COLO829 (cell line): Measurements from ENCODE around the gene HLA-A.

Source experiments
- DNase-seq: peaks from one replicate; pipeline ENCODE4 v3.0.0; 2012; ENCODE audit warnings: low spot score

HLA-A gene

GRCh38 chr6:29935273-29935955 lies 6.9 kb upstream of the HLA-A start:
- DNase-seq = no peak

- DNase-seq = no peak
Observed at GRCh38 chr6:29938746-29939508, 3.4 kb upstream of the HLA-A start.

DNA sequence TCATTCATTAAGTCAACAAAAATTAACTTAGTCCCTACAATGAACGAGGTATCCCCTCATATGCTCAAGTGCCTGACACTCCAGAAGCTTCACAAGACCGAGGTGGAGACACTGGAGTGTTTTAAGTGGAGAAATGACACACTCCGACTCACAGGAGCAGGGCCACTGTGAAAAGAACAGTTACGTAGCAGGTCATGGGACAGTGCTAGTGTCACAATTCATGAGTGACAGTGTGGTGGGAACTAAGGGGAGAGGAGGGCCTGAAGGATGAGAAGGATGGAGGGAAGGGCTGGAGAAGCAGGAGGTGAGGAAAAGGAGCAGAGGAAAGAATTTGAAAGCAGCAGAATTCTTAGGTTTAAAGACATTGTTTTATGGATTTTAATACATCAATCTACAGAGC lies 1.3 kb upstream of the HLA-A start:
- no peak for DNase-seq

DNA sequence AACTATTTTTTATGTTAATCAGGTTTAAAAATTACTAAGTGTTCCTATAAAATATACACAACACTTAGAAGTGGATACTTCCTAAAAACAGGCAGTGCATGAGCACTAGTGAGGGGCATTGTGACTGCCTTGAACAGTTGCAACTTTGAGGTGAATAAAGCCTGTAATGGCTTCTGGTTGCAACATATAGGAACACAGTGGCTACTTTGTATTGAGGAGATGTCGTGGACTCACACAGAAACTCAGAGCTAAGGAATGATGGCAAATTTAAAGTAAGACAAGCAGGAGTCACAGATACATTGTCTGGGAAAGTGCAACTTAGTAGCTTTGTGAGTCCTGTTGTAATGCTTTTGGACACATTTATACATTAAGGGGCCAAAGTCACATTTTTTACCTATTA lies 861 bp upstream of the HLA-A start:
- DNase-seq = peak; percentile 22

DNA sequence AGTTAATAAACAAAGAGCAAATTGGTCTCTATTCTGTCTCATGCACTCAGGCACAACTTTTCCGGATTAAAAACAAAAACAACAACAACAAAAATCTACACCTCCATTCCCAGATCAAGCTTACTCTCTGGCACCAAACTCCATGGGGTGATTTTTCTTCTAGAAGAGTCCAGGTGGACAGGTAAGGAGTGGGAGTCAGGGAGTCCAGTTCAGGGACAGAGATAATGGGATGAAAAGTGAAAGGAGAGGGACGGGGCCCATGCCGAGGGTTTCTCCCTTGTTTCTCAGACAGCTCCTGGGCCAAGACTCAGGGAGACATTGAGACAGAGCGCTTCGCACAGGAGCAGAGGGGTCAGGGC lies 437 bp upstream of the HLA-A start:
- DNase-seq = no peak

DNA sequence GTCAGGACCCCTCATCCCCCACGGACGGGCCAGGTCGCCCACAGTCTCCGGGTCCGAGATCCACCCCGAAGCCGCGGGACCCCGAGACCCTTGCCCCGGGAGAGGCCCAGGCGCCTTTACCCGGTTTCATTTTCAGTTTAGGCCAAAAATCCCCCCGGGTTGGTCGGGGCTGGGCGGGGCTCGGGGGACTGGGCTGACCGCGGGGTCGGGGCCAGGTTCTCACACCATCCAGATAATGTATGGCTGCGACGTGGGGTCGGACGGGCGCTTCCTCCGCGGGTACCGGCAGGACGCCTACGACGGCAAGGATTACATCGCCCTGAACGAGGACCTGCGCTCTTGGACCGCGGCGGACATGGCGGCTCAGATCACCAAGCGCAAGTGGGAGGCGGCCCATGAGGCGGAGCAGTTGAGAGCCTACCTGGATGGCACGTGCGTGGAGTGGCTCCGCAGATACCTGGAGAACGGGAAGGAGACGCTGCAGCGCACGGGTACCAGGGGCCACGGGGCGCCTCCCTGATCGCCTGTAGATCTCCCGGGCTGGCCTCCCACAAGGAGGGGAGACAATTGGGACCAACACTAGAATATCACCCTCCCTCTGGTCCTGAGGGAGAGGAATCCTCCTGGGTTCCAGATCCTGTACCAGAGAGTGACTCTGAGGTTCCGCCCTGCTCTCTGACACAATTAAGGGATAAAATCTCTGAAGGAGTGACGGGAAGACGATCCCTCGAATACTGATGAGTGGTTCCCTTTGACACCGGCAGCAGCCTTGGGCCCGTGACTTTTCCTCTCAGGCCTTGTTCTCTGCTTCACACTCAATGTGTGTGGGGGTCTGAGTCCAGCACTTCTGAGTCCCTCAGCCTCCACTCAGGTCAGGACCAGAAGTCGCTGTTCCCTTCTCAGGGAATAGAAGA lies 978 bp downstream of the HLA-A start:
- no peak for DNase-seq

- DNase-seq = no peak
Observed at GRCh38 chr6:29945281-29945820, 3.0 kb downstream of the HLA-A start.

DNA sequence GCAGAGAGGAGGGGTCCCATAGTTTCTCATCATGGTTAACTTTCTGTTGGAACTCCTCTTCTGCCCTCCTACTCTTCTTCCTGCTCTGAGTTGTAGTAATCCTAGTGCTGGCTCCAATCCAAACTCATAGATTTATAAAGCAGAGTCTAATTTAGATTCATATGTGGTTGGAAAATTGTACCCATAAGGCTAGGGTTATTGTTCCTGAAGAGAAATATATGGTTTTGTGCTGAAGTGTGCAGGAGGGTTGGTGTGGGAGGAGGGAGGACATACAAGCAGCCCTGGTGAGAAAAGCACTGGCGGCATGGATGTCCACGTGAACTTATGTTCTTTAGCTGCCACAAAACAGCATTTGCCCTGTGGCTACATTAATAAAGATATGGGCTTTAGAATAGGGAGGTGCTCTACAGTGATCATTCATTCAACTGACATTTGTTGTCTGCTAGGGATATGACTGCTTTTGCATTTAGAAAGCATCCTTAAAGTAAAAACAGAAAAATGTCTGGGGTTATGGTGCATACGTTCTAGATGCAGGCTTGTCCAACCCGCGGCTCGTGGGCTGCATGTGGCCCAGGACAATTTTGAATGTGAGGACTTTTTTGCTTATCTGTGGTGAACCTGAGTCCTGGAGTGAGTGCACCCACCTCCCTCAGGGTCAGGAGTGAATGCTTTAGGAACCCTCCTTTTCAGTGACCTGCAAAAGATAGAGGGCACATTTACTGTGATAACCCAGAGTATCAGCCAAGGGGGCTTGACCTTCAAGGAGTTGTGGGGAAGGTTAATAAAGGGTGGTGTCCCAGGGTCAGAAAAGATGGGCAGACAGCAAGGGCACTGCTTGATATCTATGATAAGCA lies 4.1 kb downstream of the HLA-A start:
- no peak for DNase-seq

- DNase-seq = no peak
Observed at GRCh38 chr6:29947077-29947980, 5.0 kb downstream of the HLA-A start.

GRCh38 chr6:29948277-29948676 lies 5.9 kb downstream of the HLA-A start:
- DNase-seq = no peak

DNA sequence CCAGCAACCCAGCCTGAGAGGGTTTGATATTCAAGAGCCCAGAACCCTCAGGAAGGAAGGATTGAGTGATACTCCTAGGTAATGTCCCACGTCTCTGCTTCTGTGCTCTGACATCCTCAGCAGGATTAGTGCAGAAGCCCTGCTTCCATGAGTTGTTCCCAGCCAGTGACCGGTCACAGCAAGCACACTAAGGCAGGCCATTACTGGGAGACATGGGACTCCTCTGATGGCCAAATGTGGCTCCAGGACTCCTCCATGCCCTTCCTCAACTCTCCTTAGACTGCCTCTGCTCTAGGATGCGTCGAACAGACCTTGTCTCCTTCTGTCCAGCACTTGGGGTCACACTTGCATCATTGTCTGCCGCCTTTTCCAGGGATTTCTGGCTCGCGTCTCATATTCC lies 7.6 kb downstream of the HLA-A start:
- no peak for DNase-seq

DNA sequence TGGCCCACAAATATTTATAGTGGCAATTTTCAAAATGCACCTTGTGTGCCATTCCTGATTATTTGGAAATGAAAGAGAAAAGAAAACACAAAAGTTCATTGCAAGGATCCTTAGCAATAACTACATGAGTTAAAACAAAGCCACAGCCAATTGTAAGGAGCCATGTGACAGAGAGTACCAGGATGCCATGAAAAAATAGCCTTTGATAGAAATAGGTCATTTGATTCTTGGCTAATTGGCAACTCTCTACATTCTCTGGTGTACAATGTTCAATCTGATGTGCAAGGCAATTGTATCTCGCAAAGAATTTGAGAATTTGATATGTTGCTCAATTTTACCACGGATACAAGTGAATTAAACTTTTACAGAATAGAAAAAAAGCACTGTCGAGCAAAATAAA lies 9.6 kb downstream of the HLA-A start:
- DNase-seq = no peak

DNA sequence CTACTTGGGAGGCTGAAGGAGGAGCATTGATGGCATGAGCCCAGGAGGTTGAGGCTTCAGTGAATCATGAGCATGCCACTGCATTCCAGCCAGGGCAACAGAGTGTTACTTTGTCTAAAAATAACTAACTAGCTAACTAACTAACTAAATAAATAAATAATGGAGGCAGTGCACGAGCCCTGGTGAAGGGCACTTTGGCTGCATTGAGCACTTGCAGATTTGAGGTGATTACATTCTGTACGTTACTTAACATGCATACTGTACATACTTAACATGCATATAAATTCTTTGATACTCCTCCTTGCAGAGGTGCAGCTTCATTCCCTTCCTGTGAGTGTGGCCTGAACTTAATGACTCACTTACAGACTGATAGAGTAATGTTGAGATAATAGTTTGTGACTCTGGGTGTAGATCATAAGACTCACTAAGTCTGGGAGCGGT lies 10.7 kb downstream of the HLA-A start:
- peak; percentile 92 for DNase-seq

- DNase-seq = no peak
Observed at GRCh38 chr6:29953686-29954085, 11.4 kb downstream of the HLA-A start.

DNA sequence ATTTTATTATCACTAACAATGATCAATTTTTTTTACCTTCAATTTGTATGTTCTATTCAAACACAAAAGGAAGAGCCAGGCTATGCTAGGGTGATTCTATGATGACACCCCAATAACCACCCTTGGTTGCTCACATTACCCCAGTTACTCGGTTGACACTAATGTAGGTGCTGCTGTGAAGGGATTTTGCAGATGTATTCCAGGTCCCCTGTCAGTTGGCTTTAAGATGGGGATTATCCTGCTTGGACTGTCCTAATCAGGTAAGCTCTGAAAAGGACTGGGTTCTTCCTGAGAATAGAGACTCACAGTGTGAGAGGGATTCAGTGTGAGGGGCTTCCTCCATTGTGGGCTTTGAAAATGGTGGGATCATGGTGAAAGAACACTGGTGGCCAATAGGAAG lies 11.9 kb downstream of the HLA-A start:
- no peak for DNase-seq

DNA sequence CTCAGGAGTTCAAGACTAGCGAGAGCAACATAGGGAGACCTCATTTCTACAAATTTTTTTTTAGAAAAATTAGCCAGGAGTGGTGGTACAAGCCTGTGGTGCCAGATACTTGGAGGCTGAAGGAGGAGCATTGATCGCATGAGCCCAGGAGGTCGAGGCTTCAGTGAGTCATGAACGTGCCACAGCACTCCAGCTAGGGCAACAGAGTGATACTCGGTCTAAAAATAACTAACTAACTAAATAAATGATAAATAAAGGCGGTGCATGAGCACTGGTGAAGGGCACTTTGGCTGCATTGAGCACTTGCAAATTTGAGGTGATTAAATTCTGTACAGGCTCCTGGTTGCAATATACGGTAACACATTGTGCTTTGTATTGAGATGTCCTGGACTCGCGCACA lies 13.5 kb downstream of the HLA-A start:
- no peak for DNase-seq

DNA sequence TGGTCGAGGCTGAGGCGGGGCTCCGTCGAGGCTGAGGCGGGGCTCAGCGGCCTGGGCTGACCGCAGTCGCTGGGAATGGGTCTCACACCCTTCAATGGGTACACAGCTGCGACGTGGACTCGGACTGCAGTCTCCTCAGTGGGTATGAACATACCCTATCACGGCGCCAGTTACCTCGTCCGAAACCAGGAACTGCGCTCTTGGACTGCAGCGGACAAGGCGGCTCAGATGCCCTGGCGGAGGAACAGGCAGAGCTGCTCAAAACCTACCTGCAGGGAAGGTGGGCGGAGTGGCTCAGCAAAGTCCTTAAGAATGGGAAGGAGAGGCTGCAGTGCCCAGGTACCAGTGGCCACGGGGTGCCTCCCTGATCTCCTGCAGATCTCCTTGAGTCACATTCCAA lies 14.2 kb downstream of the HLA-A start:
- DNase-seq = no peak

- DNase-seq = no peak
Observed at GRCh38 chr6:29958046-29958445, 15.7 kb downstream of the HLA-A start.

DNA sequence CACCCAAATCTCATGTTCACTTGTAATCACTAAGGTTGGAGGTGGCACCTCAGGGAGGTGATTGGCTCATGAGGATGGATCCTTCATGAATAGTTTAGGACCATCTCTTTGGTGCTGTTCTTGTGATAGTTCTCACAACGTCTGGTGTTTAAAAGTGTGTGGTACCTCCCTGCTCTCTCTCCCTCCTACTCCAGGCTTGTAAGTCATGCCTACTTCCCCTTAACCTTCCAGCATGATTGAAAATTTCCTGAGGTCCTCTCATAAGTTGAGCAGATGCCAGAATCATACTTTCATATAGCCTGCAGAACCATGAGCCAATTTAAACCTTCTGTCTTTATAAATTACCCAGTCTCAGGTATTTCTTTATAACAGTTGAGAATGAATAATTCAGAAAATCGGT lies 16.6 kb downstream of the HLA-A start:
- DNase-seq = no peak

DNA sequence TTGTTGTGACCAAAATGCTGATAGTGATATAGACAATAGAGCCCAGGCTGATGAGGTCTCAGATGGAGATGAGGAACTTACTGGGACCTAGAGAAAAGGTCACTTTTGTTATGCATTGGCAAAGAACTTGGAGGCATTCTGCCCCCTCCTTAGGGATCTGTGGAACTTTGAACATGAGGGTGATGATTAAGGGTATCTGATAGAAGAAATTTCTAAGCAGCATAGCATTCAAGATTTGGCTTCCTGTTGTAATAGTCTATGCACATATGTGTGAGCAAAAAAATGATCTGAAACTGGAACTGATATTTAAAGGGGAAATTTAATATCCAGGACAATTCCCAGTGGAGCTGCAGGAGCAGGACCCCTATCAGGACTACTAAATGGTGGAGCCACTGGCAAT lies 17.1 kb downstream of the HLA-A start:
- DNase-seq = no peak

DNA sequence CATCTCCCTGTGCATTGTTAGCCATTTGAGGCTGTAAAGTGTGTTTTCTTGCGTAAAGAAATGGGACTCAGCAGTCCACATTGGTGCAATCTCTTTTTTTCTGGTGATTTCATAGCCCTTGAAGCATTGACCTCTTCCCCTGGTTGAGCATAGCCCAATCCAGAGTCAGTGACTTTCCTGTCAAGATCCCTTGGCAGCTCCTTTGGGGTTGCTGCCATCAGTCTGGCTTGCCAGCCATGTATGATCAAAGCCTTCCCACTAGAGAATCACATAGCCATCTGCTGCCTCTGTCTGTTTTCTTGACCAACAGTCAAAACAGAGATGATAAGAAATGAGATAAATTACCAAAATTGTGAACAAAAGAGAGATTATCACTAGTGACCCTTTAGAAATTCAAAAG lies 19.6 kb downstream of the HLA-A start:
- no peak for DNase-seq
